BJ (cell line): ENCODE measurements around the gene RNF213. TPM values are rescaled to one million over a fixed set of nuclear protein-coding genes. Genes with fewer than 3 reads are reported as not detected.

ENCODE experiments used
- CTCF ChIA-PET: fragments of 350-600 bp; formaldehyde crosslinking; extraction: SDS; loops from one replicate; lab custom pipeline; 2021; ENCODE audit warnings: antibody characterized with exemption, inconsistent platforms; lab: Yijun Ruan, JAX
- POLR2A ChIA-PET: fragments of 300-600 bp; sonication (Branson Sonifier 250); formaldehyde crosslinking; extraction: SDS; loops from one replicate; lab custom pipeline; 2021; ENCODE audit warnings: antibody characterized with exemption; lab: Charles Lee
- DNase-seq: peaks from one replicate; pipeline ENCODE4 v3.0.0-alpha.2; 2011; ENCODE audit warnings: low read depth
- H3K27me3 ChIP-seq: 2 replicates; pipeline ENCODE4 v1.6.0; 2011; ENCODE audit warnings: low read length; ENCODE audit not compliant: control insufficient read depth, insufficient read depth
- H3K36me3 ChIP-seq: 2 replicates; pipeline ENCODE4 v1.5.1; 2011; ENCODE audit warnings: low read length; ENCODE audit not compliant: control insufficient read depth, insufficient read depth
- H3K4me3 ChIP-seq: 2 replicates; pipeline ENCODE4 v1.5.1; 2011; ENCODE audit warnings: low read depth, mild to moderate bottlenecking, control low read depth, low read length
- CTCF ChIP-seq: IDR thresholded peaks from 2 replicates; pipeline ENCODE4 v1.5.1; 2011; ENCODE audit warnings: low read depth, mild to moderate bottlenecking, control low read depth, inconsistent platforms, low read length, moderate library complexity; ENCODE audit not compliant: insufficient read depth
- polyA plus RNA-seq: library from polyadenylated mRNA; depleted of rRNA; stranded (reverse); fragments of >200 nt; gene quantifications from 2 replicates; pipeline ENCODE4 v1.2.3, GENCODE V29; 2011

Gene RNF213
- polyA plus RNA-seq, 1 experiment, result 53.1 TPM

DNA sequence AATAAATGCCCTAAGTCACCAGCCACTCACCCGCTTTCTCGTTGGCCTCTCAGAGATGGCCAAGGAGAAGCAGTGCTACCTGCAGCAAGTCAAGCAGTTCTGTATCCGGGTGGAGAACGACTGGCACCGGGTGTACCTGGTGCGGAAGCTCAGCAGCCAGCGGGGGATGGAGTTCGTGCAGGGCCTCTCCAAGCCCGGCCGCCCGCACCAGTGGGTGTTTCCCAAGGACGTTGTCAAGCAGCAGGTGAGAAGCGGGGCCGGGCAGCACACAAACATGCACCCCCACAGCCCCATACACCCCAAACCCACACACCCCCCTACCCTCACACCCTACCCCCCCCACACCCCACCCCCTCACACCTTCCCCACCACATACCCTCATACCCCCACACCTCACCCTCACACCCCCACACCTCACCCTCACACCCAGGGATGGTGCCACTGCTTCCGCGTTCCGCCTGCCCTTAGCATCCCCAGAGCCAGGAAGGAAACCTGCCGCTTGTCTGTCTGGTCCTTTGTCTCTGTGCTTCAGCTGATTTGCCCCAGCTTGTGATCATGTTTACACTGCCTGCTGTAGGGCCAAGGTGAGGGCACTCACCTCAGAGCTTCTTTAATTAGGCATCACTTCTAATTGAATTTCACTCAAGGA, 112.4 kb downstream of the RNF213 start:
- DNase-seq, result no peak
- H3K4me3 ChIP-seq, result no peak overlapping the region
- ChIA-PET POLR2A (no interaction called here), CTCF (interaction anchor here (0.7 to 1.1 kb wide), 2 partner anchors 12 to 237 kb away, joined by 3 read pairs; no protein-coding TSS in a partner anchor)
- no peaks in the 10 kb centered on the region for H3K27me3 ChIP-seq
- H3K36me3 ChIP-seq, result peaks cover 46% of the 10 kb centered on the region
- no peak for TF ChIP-seq CTCF

- H3K4me3 ChIP-seq, result no peak overlapping the region
- DNase-seq, result no peak
- TF ChIP-seq CTCF, result no peak
- ChIA-PET POLR2A (no interaction called here), CTCF (interaction anchor here (1.1 kb wide), 1 partner anchor 11 kb away, joined by 3 read pairs; no protein-coding TSS in a partner anchor)
- H3K36me3 ChIP-seq, result peaks cover 47% of the 10 kb centered on the region
- no peaks in the 10 kb centered on the region for H3K27me3 ChIP-seq
Measured at GRCh38 chr17:80374039-80374731, 113.5 kb downstream of the RNF213 start.

GRCh38 chr17:80374732-80375585, 114.3 kb downstream of the RNF213 start:
- POLR2A ChIA-PET, result no interaction called here
- no peaks in the 10 kb centered on the region for H3K27me3 ChIP-seq
- CTCF ChIA-PET, result interaction anchor here (0.6 kb wide), 1 partner anchor 273 kb away, joined by 3 read pairs; the partner anchor contains the start of gene GAA
- H3K4me3 ChIP-seq, result no peak overlapping the region
- H3K36me3 ChIP-seq, result peaks cover 47% of the 10 kb centered on the region
- no peak for TF ChIP-seq CTCF
- no peak for DNase-seq

GRCh38 chr17:80376531-80376930, 115.9 kb downstream of the RNF213 start:
- no peak overlapping the region for H3K4me3 ChIP-seq
- no peaks in the 10 kb centered on the region for H3K27me3 ChIP-seq
- H3K36me3 ChIP-seq, result peaks cover 59% of the 10 kb centered on the region
- no peak for DNase-seq
- CTCF ChIA-PET, result no interaction called here
- no peak for TF ChIP-seq CTCF
- POLR2A ChIA-PET, result no interaction called here
